Suppressor macrophage treated with lipopolysaccharide for 1 hour (primary cell): ENCODE measurements around the gene DHRS3.
"Not testable (repeated sequence)": the region's sequence is repeated elsewhere in the genome, so short reads cannot be mapped to it uniquely, and the experiment has no call there.

Source experiments
- DNase-seq, 3 donors: peaks; one replicate each; pipeline ENCODE4 v3.0.0-alpha.2; 2020 to 2022

The DHRS3 gene

GRCh38 chr1:12537294-12537693, 80.7 kb downstream of the DHRS3 start:
- DNase-seq, result no peak

GRCh38 chr1:12536023-12536639, 81.9 kb downstream of the DHRS3 start:
- DNase-seq, result no peak

- DNase-seq, result no peak
These were observed 85.3 kb downstream of the DHRS3 start for GRCh38 chr1:12532405-12533315.

GRCh38 chr1:12531179-12531499, 86.9 kb downstream of the DHRS3 start:
- no peak for DNase-seq

GRCh38 chr1:12530462-12531178, 87.4 kb downstream of the DHRS3 start:
- DNase-seq, result no peak

- DNase-seq, result no peak
These were observed 88.3 kb downstream of the DHRS3 start for GRCh38 chr1:12529640-12530174.

GRCh38 chr1:12528021-12528852, 89.8 kb downstream of the DHRS3 start:
- peak; percentile 20 to 35 (median 24) for DNase-seq

GRCh38 chr1:12527564-12527963, 90.4 kb downstream of the DHRS3 start:
- no peak for DNase-seq

- peak; percentile 24 to 47 (median 31) for DNase-seq
These were observed 92.5 kb downstream of the DHRS3 start for GRCh38 chr1:12525311-12526181.

- DNase-seq, result no peak
These were observed 93.7 kb downstream of the DHRS3 start for GRCh38 chr1:12524266-12524665.

GRCh38 chr1:12522780-12523179, 95.2 kb downstream of the DHRS3 start:
- DNase-seq, result not testable (repeated sequence)

GRCh38 chr1:12521096-12521495, 96.9 kb downstream of the DHRS3 start:
- DNase-seq, result no peak

- no peak for DNase-seq
These were observed 98.2 kb downstream of the DHRS3 start for GRCh38 chr1:12519693-12520364.

- DNase-seq, result no peak
These were observed 98.9 kb downstream of the DHRS3 start for GRCh38 chr1:12518931-12519692.
